Measurements from ENCODE around the gene WBP1L.

Gene WBP1L

GRCh38 chr10:102761981-102762380 lies 18.2 kb downstream of the WBP1L start:
- DNase-seq: no peak

- no peak for DNase-seq
These were observed 18.8 kb downstream of the WBP1L start for GRCh38 chr10:102762401-102763015.

DNA sequence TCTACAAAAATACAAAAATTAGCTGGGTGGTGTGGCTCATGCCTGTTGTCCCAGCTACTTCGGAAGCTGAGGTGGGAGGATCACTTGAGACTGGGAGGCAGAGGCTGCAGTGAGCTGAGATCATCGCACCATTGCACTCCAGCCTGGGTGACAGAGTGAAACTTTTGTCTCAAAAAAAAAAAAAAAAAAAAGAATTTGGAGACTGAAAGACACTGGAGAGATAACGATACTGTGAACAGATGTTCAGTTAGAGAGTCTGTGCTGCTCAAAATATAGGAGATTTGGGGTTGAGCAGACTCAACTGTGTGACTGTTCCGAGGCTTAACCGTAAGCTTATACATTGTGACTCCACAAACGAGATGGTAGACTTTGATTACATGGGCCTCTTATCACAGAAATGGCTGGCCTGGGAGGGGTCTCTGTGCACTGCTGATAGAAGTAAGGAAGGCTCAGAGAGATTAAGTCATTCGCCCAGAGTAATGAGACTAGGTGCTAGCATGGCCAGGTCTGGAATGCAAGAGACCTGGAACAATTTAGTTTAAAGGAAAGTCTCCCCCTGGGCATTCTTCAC lies 19.4 kb downstream of the WBP1L start:
- no peak for DNase-seq

DNA sequence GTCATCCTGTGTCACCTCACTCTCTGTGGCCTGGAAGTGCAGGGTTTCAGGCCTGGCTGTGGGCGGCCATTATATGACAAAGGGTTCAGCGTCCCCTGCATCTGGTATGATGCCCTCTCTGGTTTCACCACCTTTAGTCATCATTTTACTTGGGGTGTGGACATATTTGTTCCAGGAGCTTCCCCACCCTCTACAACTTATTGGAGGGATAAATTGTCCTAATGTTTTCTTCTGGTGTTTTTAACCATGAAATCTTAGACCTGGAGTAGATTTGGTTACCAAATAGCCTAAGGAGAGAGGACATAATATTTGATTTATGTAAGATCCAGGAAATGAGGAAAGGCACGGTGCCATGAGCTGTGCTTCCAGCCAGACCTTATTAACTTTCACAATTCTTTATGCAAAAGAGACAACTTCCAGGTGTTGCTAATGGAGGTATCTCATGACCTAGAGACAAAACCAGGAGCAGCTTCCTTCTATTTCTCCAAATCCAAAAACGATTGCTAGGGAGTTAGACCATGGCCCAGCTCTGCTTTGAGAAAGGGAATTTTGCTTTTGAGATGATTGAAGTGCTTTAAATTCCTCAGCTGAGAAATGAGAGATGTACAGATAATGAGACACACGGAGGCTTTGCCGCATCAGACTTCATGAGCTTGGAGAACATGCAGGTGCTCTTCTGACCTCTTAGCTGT lies 20.9 kb downstream of the WBP1L start:
- DNase-seq: no peak

- no peak for DNase-seq
These were observed 21.6 kb downstream of the WBP1L start for GRCh38 chr10:102765336-102765735.

DNA sequence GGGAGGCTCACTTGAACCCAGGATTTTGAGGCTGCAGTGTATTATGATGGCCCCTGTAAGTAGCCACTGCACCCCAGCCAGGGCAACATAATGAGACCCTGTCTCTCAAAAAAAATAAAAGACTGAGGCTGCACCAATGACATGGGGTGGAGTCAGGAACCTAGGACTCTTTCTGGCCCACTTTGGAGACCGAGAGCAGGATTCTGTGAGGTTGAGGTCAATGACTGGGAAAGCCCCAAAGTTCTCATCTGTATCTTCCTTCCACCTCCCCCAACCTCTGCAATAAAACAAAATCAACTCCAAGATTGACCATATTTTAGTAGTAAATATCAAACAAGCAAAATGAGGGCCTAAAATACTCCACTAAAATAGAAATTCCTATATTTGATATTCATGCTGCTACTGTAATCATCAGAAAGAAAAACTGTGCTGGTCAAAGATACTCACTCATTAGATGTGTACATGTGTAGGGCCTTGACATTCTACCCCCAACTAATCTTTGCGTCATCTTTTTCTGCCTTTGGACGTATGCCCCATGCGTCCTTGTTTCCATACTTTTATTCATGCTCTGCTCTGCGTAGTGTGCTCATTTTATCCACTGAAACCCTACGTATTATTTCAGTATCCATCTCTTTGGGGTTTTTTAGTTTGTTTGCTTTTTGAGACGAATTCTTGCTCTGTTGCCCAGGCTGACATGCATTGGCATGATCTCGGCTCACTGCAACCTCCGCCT lies 23.8 kb downstream of the WBP1L start:
- DNase-seq: no peak

GRCh38 chr10:102769375-102770107 lies 25.8 kb downstream of the WBP1L start:
- DNase-seq: no peak

DNA sequence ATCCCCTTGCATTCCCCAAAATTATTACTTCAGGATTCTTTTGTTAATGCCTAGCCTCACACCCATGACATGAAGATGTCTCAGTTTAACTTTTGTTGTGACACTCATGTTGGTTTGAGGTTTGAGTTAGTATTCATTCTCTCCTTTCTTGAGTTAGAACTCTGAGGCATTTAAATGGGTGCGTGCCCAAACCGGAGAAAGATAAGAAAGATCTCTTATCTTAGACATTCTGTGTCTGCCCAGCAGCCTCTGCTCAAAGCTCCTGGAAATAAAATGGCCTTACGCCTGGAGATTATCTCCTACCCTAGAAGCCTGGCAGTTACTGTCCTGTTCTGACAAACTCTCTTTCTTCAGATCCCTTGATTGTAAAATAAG lies 26.3 kb downstream of the WBP1L start:
- DNase-seq: no peak

GRCh38 chr10:102770792-102771191 lies 27.0 kb downstream of the WBP1L start:
- no peak for DNase-seq

- DNase-seq: no peak
These were observed 29.6 kb downstream of the WBP1L start for GRCh38 chr10:102773320-102773719.

- no peak for DNase-seq
These were observed 30.2 kb downstream of the WBP1L start for GRCh38 chr10:102773986-102774385.

DNA sequence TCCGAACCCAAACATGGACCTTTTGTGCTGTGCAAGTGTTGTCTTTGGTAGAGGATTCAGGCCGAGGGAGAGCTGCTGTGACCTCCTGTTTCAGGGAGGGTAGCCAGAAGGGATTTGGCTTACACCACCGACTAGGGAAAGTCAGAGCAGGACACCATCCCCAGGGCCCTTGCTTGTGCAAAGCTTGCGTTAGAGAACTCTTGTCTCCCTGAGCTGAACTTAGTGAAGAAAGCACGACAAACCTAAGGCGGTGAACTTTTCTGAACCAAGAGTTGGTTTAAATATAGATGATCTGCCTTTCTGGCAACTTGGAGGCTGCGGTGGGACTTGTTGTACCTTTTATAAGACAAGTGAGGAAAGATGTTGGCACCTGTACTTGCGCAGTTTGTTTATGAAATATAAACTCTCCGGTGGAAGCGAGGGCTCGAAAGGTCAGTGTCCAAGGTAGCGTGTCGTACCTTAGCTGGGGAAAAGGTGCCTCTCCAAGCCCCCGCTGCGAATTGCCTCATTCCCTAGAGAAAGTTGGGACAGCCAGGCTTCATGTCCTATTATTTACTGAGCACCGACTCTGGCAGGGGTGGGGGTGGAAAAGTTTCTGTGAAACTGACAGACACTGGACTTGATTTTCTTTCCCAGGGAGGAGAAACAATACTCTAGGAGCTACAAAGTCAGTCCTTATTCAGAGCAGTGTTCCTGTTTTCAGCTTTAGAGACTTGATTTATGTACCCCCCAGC lies 31.6 kb downstream of the WBP1L start:
- no peak for DNase-seq

DNA sequence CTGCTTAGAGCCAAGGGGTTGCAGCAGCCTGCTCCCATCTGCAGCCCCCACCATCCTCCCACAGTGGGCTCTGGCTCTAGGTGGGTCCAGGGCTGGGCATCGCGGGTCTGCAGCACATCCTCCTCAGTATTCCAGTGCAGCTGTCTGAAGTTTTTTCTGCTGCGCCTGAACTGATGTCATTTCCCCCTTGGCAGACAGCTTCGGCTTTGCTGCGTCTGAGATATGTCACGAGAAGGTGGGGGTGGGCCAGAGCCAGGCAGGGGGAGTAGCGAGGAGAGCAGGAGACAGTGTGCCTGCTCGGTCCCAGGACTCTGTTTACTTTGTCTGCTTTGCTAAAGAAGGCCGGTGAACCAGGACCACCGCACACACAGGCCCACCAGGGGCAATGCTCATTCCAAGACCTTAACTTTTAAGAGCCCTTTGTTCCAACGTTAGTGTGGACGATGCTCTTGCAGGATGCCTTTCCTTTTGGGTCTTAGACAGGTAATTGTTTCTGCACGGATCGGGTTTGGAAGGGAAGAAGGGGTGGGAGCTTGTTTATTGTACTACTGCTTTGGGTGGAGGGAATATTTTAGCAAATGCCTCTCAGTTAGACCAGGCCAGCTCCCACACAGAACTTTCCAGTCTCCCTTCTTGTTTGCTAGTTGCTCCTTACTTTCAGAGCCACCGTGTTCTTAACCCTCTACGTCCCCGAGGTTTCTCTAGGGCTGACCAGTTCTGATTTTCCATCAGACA lies 32.4 kb downstream of the WBP1L start:
- DNase-seq: no peak

- DNase-seq: peak; percentile 75
These were observed 33.2 kb downstream of the WBP1L start for GRCh38 chr10:102776779-102777456.

- peak; percentile 38 for DNase-seq
These were observed 34.1 kb downstream of the WBP1L start for GRCh38 chr10:102777711-102778453.

- peak; percentile 70 for DNase-seq
These were observed 35.0 kb downstream of the WBP1L start for GRCh38 chr10:102778781-102779180.

- DNase-seq: no peak
These were observed 36.2 kb downstream of the WBP1L start for GRCh38 chr10:102779680-102780526.

DNA sequence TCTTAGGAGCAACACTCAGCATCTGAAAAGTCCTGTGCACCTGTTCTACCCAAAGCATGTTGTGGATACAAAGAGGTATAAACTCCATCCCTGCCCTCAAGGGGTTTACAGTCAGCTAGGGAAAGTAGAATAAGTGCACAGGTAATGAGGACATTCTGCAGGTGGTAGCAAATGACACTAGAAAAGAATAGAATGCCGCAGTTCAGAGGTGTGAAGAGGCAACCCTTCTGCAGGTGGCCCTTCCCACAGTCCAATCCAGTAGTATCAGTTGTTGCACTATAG lies 36.7 kb downstream of the WBP1L start:
- no peak for DNase-seq

GRCh38 chr10:102781090-102781920 lies 37.6 kb downstream of the WBP1L start:
- DNase-seq: no peak

All from NCI-H82 (cell line).